ENCODE measurements around the gene C9orf153.
"Not testable (repeated sequence)": the region's sequence is repeated elsewhere in the genome, so short reads cannot be mapped to it uniquely, and the experiment has no call there.

The C9orf153 gene

DNA sequence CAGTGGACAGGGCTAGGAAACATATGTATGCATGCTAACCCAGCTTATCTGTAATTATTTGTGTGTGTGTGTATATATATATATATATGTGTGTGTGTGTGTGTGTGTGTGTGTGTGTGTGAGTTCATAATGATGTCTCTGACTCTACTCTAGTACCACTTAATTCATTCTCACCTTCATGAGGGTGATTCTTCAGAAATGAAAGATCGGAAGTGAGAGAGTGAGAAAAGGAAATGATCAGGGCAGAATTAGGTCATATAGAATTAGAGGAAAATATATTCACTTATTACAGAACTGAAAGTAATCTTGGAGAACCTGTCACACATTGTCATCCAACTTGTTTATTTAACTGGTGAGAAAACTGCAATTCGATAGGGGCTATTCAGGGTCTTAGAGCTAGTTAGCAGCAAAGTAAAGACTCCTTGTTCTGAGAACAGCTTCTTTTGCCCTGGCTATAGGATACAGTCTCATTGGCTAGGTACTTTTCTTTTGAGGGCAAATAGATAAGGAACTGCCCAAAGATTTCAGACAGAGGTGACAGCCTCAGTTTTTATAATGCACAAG is 58.8 kb downstream of the C9orf153 start:
- Histone ChIP-seq H3K4me1 (ENCODE audit: control insufficient read depth, low read depth, low read length) (no peaks in the 10 kb centered on the region), H3K36me3 (ENCODE audit: control insufficient read depth, insufficient read depth, low read length) (no peaks in the 10 kb centered on the region), H4K8ac (ENCODE audit: low read depth, low read length) (no peak overlapping the region), H3K79me1 (ENCODE audit: low read length) (no peaks in the 10 kb centered on the region), H2BK5ac (ENCODE audit: low read length) (no peak overlapping the region), H4K5ac (ENCODE audit: low read length) (no peak overlapping the region), H2BK120ac (ENCODE audit: low read depth, low read length) (no peak overlapping the region), H2AK5ac (ENCODE audit: low read length) (no peak overlapping the region), H3K4me2 (ENCODE audit: low read length) (no peak overlapping the region), H3K27ac (ENCODE audit: low read depth, low read length) (no peak overlapping the region), H3K9ac (ENCODE audit: low read length) (no peak overlapping the region), H2BK15ac (replicated peaks; ENCODE audit: low read depth) (no peak overlapping the region), H3K23ac (ENCODE audit: low read length) (no peak overlapping the region), H3K79me2 (ENCODE audit: control insufficient read depth, insufficient read depth, low read length) (no peaks in the 10 kb centered on the region), H3K27me3 (ENCODE audit: insufficient read depth, low read length, poor library complexity) (no peaks in the 10 kb centered on the region), H3K4ac (ENCODE audit: low read depth, low read length) (no peak overlapping the region), H3K18ac (ENCODE audit: low read length) (no peak overlapping the region), H3K4me3 (ENCODE audit: low read length) (no peak overlapping the region), H3K56ac (ENCODE audit: low read length) (no peak overlapping the region)
- no peak for DNase-seq
- no CpG with 5 or more reads among the region's 2 CpGs for WGBS (ENCODE audit: extremely low coverage, insufficient coverage, low lambda C conversion rate)

GRCh38 chr9:86193088-86193487 is 66.4 kb downstream of the C9orf153 start:
- Histone ChIP-seq H3K23ac (ENCODE audit: low read length) (no peak overlapping the region), H2BK120ac (ENCODE audit: low read depth, low read length) (no peak overlapping the region)
- no peak for DNase-seq

DNA sequence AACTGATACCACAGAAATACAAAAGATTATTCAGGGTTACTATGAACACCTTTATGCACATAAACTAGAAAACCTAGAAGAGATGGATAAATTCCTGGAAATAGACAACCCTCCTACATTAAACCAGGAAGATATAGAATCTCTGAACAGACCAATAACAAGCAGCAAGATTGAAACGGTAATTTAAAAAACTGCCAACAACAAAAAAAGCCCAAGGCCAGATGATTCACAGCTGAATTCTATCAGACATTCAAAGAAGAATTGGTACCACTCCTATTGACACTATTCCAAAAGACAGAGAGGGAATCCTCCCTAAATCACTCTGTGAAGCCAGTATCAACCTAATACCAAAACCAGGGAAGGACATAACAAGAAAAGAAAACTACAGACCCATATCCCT is 68.8 kb downstream of the C9orf153 start:
- not testable (repeated sequence) for H3K4me1 ChIP-seq (ENCODE audit: control insufficient read depth, low read depth, low read length); H3K27me3 ChIP-seq (ENCODE audit: insufficient read depth, low read length, poor library complexity); H2BK15ac ChIP-seq (replicated peaks; ENCODE audit: low read depth); H3K4me3 ChIP-seq (ENCODE audit: low read length); H2AK5ac ChIP-seq (ENCODE audit: low read length); H3K23ac ChIP-seq (ENCODE audit: low read length); H3K27ac ChIP-seq (ENCODE audit: low read depth, low read length); H3K4ac ChIP-seq (ENCODE audit: low read depth, low read length); H3K4me2 ChIP-seq (ENCODE audit: low read length); H3K56ac ChIP-seq (ENCODE audit: low read length); H2BK5ac ChIP-seq (ENCODE audit: low read length); H4K8ac ChIP-seq (ENCODE audit: low read depth, low read length); H3K18ac ChIP-seq (ENCODE audit: low read length); DNase-seq; H3K79me1 ChIP-seq (ENCODE audit: low read length); H3K36me3 ChIP-seq (ENCODE audit: control insufficient read depth, insufficient read depth, low read length); H2BK120ac ChIP-seq (ENCODE audit: low read depth, low read length); H3K79me2 ChIP-seq (ENCODE audit: control insufficient read depth, insufficient read depth, low read length); H4K5ac ChIP-seq (ENCODE audit: low read length); H3K9ac ChIP-seq (ENCODE audit: low read length)
- no CpG with 5 or more reads among the region's 1 CpG for WGBS (ENCODE audit: extremely low coverage, insufficient coverage, low lambda C conversion rate)

More at GRCh38 chr9:86193088-86193487, 66.4 kb downstream of the C9orf153 start:
- no peak overlapping the region for H3K4ac ChIP-seq (ENCODE audit: low read depth, low read length)
- no peak overlapping the region for H3K56ac ChIP-seq (ENCODE audit: low read length)
- WGBS (ENCODE audit: extremely low coverage, insufficient coverage, low lambda C conversion rate): no CpG with 5 or more reads among the region's 4 CpGs
- no peaks in the 10 kb centered on the region for H3K27me3 ChIP-seq (ENCODE audit: insufficient read depth, low read length, poor library complexity)
- H3K9ac ChIP-seq (ENCODE audit: low read length): no peak overlapping the region
- H3K4me2 ChIP-seq (ENCODE audit: low read length): no peak overlapping the region
- no peak overlapping the region for H3K27ac ChIP-seq (ENCODE audit: low read depth, low read length)
- H3K79me2 ChIP-seq (ENCODE audit: control insufficient read depth, insufficient read depth, low read length): no peaks in the 10 kb centered on the region
- no peaks in the 10 kb centered on the region for H3K79me1 ChIP-seq (ENCODE audit: low read length)
- no peaks in the 10 kb centered on the region for H3K36me3 ChIP-seq (ENCODE audit: control insufficient read depth, insufficient read depth, low read length)
- H3K18ac ChIP-seq (ENCODE audit: low read length): no peak overlapping the region
- no peak overlapping the region for H3K4me3 ChIP-seq (ENCODE audit: low read length)
- no peak overlapping the region for H4K8ac ChIP-seq (ENCODE audit: low read depth, low read length)
- no peak overlapping the region for H2AK5ac ChIP-seq (ENCODE audit: low read length)
- H4K5ac ChIP-seq (ENCODE audit: low read length): no peak overlapping the region
- no peak overlapping the region for H2BK5ac ChIP-seq (ENCODE audit: low read length)
- no peaks in the 10 kb centered on the region for H3K4me1 ChIP-seq (ENCODE audit: control insufficient read depth, low read depth, low read length)
- H2BK15ac ChIP-seq (replicated peaks; ENCODE audit: low read depth): no peak overlapping the region

DNA sequence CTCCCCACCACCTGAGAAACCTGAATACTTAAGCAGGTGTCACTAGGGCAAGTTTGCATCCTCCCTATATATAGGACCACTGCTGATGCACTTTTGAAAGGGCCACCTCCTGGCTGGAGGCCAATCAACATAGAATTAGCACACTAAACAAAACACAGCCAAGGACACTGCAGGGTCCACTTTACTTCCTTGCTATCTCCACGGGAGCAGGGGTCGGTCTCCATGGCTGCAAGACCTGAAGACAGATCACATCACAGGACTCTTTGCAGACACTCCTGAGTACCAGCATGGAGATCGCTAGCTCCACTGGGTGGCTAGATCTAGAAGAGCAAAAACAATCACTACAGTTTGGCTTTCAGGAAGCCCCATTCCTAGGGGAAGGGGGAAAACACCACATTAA is 72.3 kb downstream of the C9orf153 start:
- Histone ChIP-seq H3K23ac (ENCODE audit: low read length) (no peak overlapping the region), H3K4me1 (ENCODE audit: control insufficient read depth, low read depth, low read length) (no peaks in the 10 kb centered on the region), H2AK5ac (ENCODE audit: low read length) (no peak overlapping the region), H3K9ac (ENCODE audit: low read length) (no peak overlapping the region), H3K4me2 (ENCODE audit: low read length) (no peak overlapping the region), H3K79me1 (ENCODE audit: low read length) (no peaks in the 10 kb centered on the region), H3K79me2 (ENCODE audit: control insufficient read depth, insufficient read depth, low read length) (no peaks in the 10 kb centered on the region), H3K18ac (ENCODE audit: low read length) (no peak overlapping the region), H3K56ac (ENCODE audit: low read length) (no peak overlapping the region), H4K5ac (ENCODE audit: low read length) (no peak overlapping the region), H4K8ac (ENCODE audit: low read depth, low read length) (no peak overlapping the region), H2BK5ac (ENCODE audit: low read length) (no peak overlapping the region), H3K36me3 (ENCODE audit: control insufficient read depth, insufficient read depth, low read length) (no peaks in the 10 kb centered on the region), H3K4me3 (ENCODE audit: low read length) (no peak overlapping the region), H2BK120ac (ENCODE audit: low read depth, low read length) (no peak overlapping the region), H3K27ac (ENCODE audit: low read depth, low read length) (no peak overlapping the region), H3K27me3 (ENCODE audit: insufficient read depth, low read length, poor library complexity) (no peaks in the 10 kb centered on the region), H3K4ac (ENCODE audit: low read depth, low read length) (no peak overlapping the region), H2BK15ac (replicated peaks; ENCODE audit: low read depth) (no peak overlapping the region)
- WGBS (ENCODE audit: extremely low coverage, insufficient coverage, low lambda C conversion rate): no CpG with 5 or more reads among the region's 3 CpGs
- peak; percentile 84 for DNase-seq

DNA sequence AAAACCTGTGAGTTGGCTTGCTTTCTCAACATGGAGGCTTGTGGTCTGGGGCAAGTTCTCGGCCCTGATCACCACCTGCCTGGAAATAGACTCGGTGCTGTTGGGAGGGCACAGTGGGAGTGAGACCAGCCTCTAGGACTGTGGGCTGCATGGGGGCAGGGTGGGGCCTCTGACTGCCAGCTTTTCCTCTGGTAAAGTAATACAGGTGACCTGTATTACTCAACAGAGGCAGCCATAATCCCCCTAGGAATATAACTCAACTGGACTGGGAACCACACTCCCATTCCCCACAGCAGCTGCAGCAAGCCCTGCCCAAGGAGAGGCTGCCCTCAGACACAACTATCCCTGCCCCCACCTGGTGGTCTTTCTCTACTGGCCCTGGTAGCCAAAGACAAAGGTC is 72.8 kb downstream of the C9orf153 start:
- H3K27me3 ChIP-seq (ENCODE audit: insufficient read depth, low read length, poor library complexity): no peaks in the 10 kb centered on the region
- DNase-seq: no peak
- no peak overlapping the region for H2BK5ac ChIP-seq (ENCODE audit: low read length)

GRCh38 chr9:86185872-86186271 is 73.6 kb downstream of the C9orf153 start:
- H2BK120ac ChIP-seq (ENCODE audit: low read depth, low read length): no peak overlapping the region
- no peak overlapping the region for H3K4ac ChIP-seq (ENCODE audit: low read depth, low read length)
- H3K23ac ChIP-seq (ENCODE audit: low read length): no peak overlapping the region
- DNase-seq: no peak
- no peak overlapping the region for H3K27ac ChIP-seq (ENCODE audit: low read depth, low read length)
- H3K4me3 ChIP-seq (ENCODE audit: low read length): no peak overlapping the region
- no CpG with 5 or more reads among the region's 7 CpGs for WGBS (ENCODE audit: extremely low coverage, insufficient coverage, low lambda C conversion rate)
- H4K8ac ChIP-seq (ENCODE audit: low read depth, low read length): no peak overlapping the region
- no peaks in the 10 kb centered on the region for H3K79me2 ChIP-seq (ENCODE audit: control insufficient read depth, insufficient read depth, low read length)
- no peak overlapping the region for H4K5ac ChIP-seq (ENCODE audit: low read length)
- H3K56ac ChIP-seq (ENCODE audit: low read length): no peak overlapping the region
- H3K18ac ChIP-seq (ENCODE audit: low read length): no peak overlapping the region
- no peak overlapping the region for H2BK15ac ChIP-seq (replicated peaks; ENCODE audit: low read depth)
- no peak overlapping the region for H3K4me2 ChIP-seq (ENCODE audit: low read length)
- H3K79me1 ChIP-seq (ENCODE audit: low read length): no peaks in the 10 kb centered on the region
- H3K9ac ChIP-seq (ENCODE audit: low read length): no peak overlapping the region
- H2AK5ac ChIP-seq (ENCODE audit: low read length): no peak overlapping the region
- no peaks in the 10 kb centered on the region for H3K27me3 ChIP-seq (ENCODE audit: insufficient read depth, low read length, poor library complexity)
- no peaks in the 10 kb centered on the region for H3K4me1 ChIP-seq (ENCODE audit: control insufficient read depth, low read depth, low read length)
- H2BK5ac ChIP-seq (ENCODE audit: low read length): no peak overlapping the region
- H3K36me3 ChIP-seq (ENCODE audit: control insufficient read depth, insufficient read depth, low read length): no peaks in the 10 kb centered on the region

More for the DNA sequence above, 72.8 kb downstream of the C9orf153 start:
- no peak overlapping the region for H3K18ac ChIP-seq (ENCODE audit: low read length)
- no peak overlapping the region for H4K8ac ChIP-seq (ENCODE audit: low read depth, low read length)
- no peaks in the 10 kb centered on the region for H3K79me2 ChIP-seq (ENCODE audit: control insufficient read depth, insufficient read depth, low read length)
- H3K9ac ChIP-seq (ENCODE audit: low read length): no peak overlapping the region
- H4K5ac ChIP-seq (ENCODE audit: low read length): no peak overlapping the region
- no peaks in the 10 kb centered on the region for H3K79me1 ChIP-seq (ENCODE audit: low read length)
- H3K4me3 ChIP-seq (ENCODE audit: low read length): no peak overlapping the region
- no peak overlapping the region for H3K4me2 ChIP-seq (ENCODE audit: low read length)
- H2BK15ac ChIP-seq (replicated peaks; ENCODE audit: low read depth): no peak overlapping the region
- no CpG with 5 or more reads among the region's 2 CpGs for WGBS (ENCODE audit: extremely low coverage, insufficient coverage, low lambda C conversion rate)
- H3K36me3 ChIP-seq (ENCODE audit: control insufficient read depth, insufficient read depth, low read length): no peaks in the 10 kb centered on the region
- H3K4me1 ChIP-seq (ENCODE audit: control insufficient read depth, low read depth, low read length): no peaks in the 10 kb centered on the region
- no peak overlapping the region for H3K27ac ChIP-seq (ENCODE audit: low read depth, low read length)
- no peak overlapping the region for H2AK5ac ChIP-seq (ENCODE audit: low read length)
- no peak overlapping the region for H2BK120ac ChIP-seq (ENCODE audit: low read depth, low read length)
- no peak overlapping the region for H3K23ac ChIP-seq (ENCODE audit: low read length)
- H3K56ac ChIP-seq (ENCODE audit: low read length): no peak overlapping the region
- no peak overlapping the region for H3K4ac ChIP-seq (ENCODE audit: low read depth, low read length)

All from mesendoderm (in vitro differentiated cells).